Astrocyte (in vitro differentiated cells and primary cell): ENCODE data around the gene ID1.

Experiments used
- CTCF ChIP-seq: IDR thresholded peaks from 2 replicates; pipeline ENCODE4 v1.5.1; 2011; ENCODE audit warnings: low read depth, mild to moderate bottlenecking, inconsistent platforms, low read length, moderate library complexity; ENCODE audit not compliant: insufficient read depth
- EZH2 ChIP-seq: IDR thresholded peaks from 2 replicates; pipeline ENCODE4 v1.6.1; 2012; ENCODE audit warnings: mild to moderate bottlenecking, low read length, inconsistent platforms; ENCODE audit not compliant: insufficient read depth

- TF ChIP-seq CTCF (no peak), EZH2 (no peak)
These were observed 12.5 kb downstream of the ID1 start for GRCh38 chr20:31617432-31618104.
